Measurements from ENCODE around the gene MYO1B. TPM values are rescaled to one million over a fixed set of nuclear protein-coding genes. Genes with fewer than 3 reads are reported as not detected.
A peak's percentile ranks its signal among the peaks of the same experiment; 100 is the strongest.

Gene MYO1B
- polyA plus RNA-seq, 6 donors from 2014 or later: 4.6 to 25.4 (median 13.1) TPM

DNA sequence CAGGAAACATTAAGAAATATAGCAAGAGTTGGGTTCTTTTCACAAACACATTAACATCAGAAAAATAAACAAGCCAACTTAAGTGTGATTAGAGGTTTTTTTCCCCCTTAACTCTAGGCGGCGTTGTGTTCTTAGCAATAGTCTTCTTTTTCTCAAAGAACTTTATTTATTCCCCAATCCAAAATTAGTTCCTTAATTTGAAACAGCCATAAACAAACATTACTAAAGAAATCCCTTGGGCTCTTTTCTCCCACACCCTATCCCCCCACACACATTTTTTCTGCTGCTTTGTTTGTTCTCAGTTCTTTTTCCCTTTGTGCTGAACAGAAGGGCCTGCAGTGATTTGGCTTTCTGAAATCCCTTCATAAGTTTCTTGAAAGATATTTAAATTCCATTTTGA lies 13.2 kb upstream of the MYO1B start:
- no peak for ATAC-seq (ENCODE audit: low read depth in 2 of 2)
- no peaks in the 10 kb centered on the region for H3K36me3 Mint-ChIP-seq
- H3K9me3 Mint-ChIP-seq: no peaks in the 10 kb centered on the region
- no peak for DNase-seq
- no peak overlapping the region for H3K4me3 Mint-ChIP-seq
- peaks cover 0 to 3% (median 1%) of the 10 kb centered on the region in 3 donors for H3K27me3 Mint-ChIP-seq
- H3K4me1 Mint-ChIP-seq: no peaks in the 10 kb centered on the region
- no peak overlapping the region for H3K27ac Mint-ChIP-seq

DNA sequence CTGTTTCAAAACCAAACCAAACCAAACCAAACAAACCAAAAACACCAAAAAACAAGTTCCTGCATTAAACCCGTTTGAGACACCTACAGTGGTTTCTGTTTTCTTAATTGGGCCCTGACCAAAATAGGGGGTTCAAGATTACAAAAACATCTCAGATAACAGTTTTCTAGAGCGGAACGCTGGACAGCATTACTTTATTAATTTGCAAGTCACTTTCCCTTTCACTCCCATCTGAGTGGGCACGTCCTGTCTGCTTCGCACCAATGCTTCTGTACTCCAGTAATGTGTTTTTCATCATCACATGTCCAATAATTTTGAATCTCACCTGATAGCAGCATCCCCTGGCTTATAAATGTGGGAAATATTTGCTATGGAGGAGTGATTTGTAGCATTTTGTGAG lies 11.7 kb upstream of the MYO1B start:
- H3K36me3 Mint-ChIP-seq: no peaks in the 10 kb centered on the region
- no peak overlapping the region for H3K4me3 Mint-ChIP-seq
- H3K27ac Mint-ChIP-seq: no peak overlapping the region
- DNase-seq (no peak), ATAC-seq (ENCODE audit: low read depth in 2 of 2) (no peak)
- H3K4me1 Mint-ChIP-seq: no peaks in the 10 kb centered on the region
- no peaks in the 10 kb centered on the region for H3K9me3 Mint-ChIP-seq
- H3K27me3 Mint-ChIP-seq: peaks cover 0 to 4% (median 3%) of the 10 kb centered on the region in 3 donors

DNA sequence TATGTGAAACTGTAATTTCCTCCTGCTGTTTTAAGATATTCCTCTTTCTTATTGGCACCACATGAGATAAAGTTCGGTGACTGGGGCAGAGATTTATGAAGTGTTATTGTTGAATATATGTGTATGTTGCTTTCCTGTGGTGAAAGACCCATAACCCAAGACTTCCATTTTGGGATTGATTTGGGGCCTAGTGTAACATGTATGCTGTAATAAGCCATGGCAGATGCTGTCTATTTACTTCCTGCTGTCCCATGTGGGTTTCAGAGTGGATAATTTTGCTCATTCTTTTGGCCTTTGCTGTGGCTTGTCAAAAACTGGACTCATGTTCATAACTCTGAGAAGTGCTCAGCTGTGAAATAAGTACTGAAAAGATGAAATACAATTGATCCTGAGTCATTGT lies 10.8 kb upstream of the MYO1B start:
- ATAC-seq (ENCODE audit: low read depth in 2 of 2) (no peak), DNase-seq (no peak)
- Mint-ChIP-seq H3K27ac (no peak overlapping the region), H3K27me3 (peaks cover 0 to 4% (median 3%) of the 10 kb centered on the region in 3 donors), H3K4me1 (no peaks in the 10 kb centered on the region), H3K9me3 (no peaks in the 10 kb centered on the region), H3K4me3 (no peak overlapping the region), H3K36me3 (no peaks in the 10 kb centered on the region)

DNA sequence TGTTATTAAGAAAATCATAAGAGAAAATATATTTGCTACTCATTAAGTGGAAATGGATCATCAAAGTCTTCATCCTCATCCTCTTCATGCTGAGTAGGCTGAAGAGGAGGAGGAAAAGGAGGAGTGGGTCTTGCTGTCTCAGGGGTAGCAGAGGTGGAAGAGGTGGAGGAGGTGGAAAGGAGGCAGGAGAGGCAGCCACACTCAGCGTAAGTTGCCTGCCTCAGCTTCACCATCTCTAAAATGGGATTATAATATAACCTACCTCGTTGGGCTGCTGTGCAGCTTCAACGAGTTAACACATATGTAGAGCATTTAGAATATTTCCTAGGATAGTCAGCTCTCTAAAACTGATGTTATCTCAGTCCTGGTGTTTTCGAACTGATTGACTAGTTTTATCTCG lies 4.3 kb upstream of the MYO1B start:
- Mint-ChIP-seq H3K27ac (no peak overlapping the region), H3K4me1 (peaks cover 0 to 13% (median 2%) of the 10 kb centered on the region in 3 donors), H3K36me3 (no peaks in the 10 kb centered on the region), H3K4me3 (no peak overlapping the region), H3K9me3 (no peaks in the 10 kb centered on the region), H3K27me3 (peaks cover 2 to 5% (median 4%) of the 10 kb centered on the region in 3 donors)
- no peak for ATAC-seq (ENCODE audit: low read depth in 2 of 2)
- no peak for DNase-seq

DNA sequence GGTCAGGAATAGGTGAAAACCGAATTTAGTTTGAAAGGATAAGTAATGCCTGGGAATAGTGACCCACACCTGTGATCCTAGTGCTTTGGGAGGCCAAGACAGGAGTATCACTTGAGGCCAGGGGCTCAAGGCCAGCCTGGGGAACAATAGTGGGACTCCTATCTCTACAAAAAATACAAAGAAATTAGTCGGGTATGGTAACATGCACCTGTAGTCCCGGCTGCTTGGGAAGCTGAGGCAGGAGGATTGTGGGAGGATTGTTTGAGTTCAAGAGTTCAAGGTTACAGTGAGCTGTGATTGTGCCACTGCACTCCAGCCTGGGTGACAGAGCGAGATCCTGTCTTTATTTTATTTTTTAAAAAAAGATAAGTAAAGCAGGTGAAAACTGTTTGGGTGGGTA lies 3.8 kb upstream of the MYO1B start:
- peak overlapping the region in 1 of 8 donors; percentile 42 for H3K4me3 Mint-ChIP-seq
- H3K9me3 Mint-ChIP-seq: no peaks in the 10 kb centered on the region
- DNase-seq: no peak
- peaks cover 0 to 7% (median 5%) of the 10 kb centered on the region in 3 donors for H3K27me3 Mint-ChIP-seq
- H3K36me3 Mint-ChIP-seq: no peaks in the 10 kb centered on the region
- peaks cover 4 to 18% (median 7%) of the 10 kb centered on the region in 3 donors for H3K4me1 Mint-ChIP-seq
- ATAC-seq (ENCODE audit: low read depth in 2 of 2): no peak
- H3K27ac Mint-ChIP-seq: no peak overlapping the region

DNA sequence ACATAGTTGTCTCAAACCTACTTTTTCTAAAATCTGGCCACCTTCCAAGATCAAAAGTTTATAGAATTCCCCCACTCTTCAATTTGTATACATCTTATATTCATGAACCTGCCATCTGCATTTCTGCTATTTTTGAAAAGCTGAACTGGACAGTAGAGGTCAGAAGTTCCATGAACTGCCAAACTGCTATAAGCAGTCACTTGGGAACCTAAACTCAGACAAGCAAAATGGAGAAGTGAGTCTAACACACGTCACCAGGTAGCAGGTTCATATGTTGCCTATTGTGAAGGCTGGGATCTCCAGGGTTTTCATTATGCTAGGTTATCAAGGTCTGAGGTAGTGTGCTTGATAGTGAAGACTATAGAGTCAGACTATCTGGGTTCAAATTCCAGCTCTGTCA lies 2.0 kb upstream of the MYO1B start:
- DNase-seq: peak; percentile 39
- Mint-ChIP-seq H3K4me1 (peaks cover 10 to 35% (median 21%) of the 10 kb centered on the region in 3 donors), H3K27ac (peak overlapping the region in 1 of 6 donors; percentile 84), H3K4me3 (peak overlapping the region in 2 of 8 donors; percentile 63 to 86), H3K9me3 (no peaks in the 10 kb centered on the region), H3K27me3 (peaks cover 0 to 8% (median 5%) of the 10 kb centered on the region in 3 donors), H3K36me3 (no peaks in the 10 kb centered on the region)
- peak; percentile 44 to 52 for ATAC-seq (ENCODE audit: low read depth in 2 of 2)

DNA sequence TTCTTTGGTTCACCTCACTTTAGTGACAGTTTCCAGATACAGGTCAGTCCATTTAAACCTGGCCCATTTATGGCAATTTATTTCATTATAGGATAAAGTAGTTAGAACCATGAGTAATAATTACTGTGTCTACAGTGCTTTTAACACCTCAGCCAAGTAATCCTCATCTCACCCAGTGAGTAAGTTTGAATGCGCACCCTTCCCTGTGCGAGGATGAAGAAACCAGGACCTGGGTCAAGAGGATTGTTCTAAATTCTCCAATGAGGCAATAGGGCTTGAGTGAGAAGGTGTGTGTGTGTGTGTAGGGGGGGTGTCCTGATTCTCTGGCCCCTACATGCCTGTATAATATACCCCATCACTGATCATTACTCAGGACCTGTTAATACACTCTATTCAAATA lies 854 bp upstream of the MYO1B start:
- ATAC-seq (ENCODE audit: low read depth in 2 of 2) (no peak), DNase-seq (no peak)
- Mint-ChIP-seq H3K27ac (peak overlapping the region in 1 of 6 donors; percentile 38), H3K4me1 (peaks cover 10 to 38% (median 21%) of the 10 kb centered on the region in 3 donors), H3K27me3 (peaks cover 0 to 8% (median 5%) of the 10 kb centered on the region in 3 donors), H3K9me3 (no peaks in the 10 kb centered on the region), H3K36me3 (no peaks in the 10 kb centered on the region), H3K4me3 (peak overlapping the region; percentile 46 to 93 (median 80))

DNA sequence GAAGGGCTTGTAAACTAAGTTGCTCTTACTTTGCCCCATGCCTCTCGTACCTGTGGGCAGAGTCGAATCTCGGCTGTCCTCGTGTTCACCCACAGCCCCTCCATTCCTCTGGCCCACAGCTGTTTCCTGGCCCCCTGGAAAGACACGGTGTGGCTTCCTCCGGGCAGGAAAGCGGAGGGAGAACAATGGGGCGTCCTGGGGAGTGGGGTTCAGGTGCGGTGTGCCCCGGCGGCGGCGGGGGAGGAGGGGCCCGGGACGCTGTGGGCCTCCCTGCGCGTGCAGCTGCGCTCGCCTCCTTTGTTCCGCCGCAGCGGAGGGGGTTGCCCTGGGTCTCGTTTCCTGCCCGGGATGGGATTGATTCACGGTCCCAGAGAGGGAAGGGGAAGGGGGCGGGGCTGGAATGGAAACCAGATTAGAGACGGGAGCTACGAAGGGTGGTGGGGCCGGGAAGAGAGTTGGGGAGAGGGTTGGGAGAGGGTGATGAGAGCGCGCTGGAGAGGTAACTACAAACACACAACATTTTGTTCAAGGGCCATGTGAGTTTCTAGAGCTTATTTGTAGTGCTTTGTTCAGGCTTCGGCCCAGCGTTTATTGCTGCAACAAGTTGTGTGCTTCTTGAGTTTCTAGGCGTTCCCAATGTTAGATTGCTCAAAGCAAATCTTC lies 796 bp downstream of the MYO1B start:
- H3K4me1 Mint-ChIP-seq: peaks cover 10 to 46% (median 34%) of the 10 kb centered on the region in 3 donors
- H3K9me3 Mint-ChIP-seq: no peaks in the 10 kb centered on the region
- H3K36me3 Mint-ChIP-seq: no peaks in the 10 kb centered on the region
- peaks cover 0 to 8% (median 2%) of the 10 kb centered on the region in 3 donors for H3K27me3 Mint-ChIP-seq
- DNase-seq: peak; percentile 18
- peak; percentile 19 to 22 for ATAC-seq (ENCODE audit: low read depth in 2 of 2)
- H3K27ac Mint-ChIP-seq: peak overlapping the region in 3 of 6 donors; percentile 46 to 78 (median 63)
- H3K4me3 Mint-ChIP-seq: peak overlapping the region; percentile 80 to 95 (median 86)

DNA sequence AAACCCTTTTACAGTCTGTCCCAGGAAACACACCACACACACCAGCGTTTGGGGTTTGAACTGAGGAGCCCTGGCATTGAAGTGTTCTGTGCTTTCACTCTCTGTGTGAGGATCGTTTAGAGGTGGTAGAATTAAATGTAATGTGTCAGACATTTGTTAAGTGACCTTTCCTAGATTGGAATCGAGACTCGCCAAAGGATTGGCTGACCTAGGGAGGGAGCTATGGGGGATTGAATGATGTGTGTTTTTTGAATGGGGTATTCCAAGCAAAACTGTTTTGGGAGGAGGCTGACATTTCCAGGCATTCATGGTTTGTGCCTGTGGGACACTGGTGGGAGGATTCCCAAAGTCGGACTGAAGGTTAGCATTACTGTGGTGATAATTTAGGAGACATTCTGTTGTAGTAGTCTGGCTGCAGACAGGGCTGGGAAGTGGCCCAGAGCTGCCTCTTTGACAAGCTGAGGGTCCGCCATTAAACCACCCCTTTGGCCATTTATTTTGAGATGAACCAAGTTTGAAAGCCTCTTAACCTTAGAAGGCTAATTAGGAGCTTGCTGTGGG lies 1.7 kb downstream of the MYO1B start:
- H3K27ac Mint-ChIP-seq: peak overlapping the region in 3 of 6 donors; percentile 1 to 41 (median 5)
- peaks cover 13 to 48% (median 37%) of the 10 kb centered on the region in 3 donors for H3K4me1 Mint-ChIP-seq
- no peaks in the 10 kb centered on the region for H3K9me3 Mint-ChIP-seq
- no peaks in the 10 kb centered on the region for H3K36me3 Mint-ChIP-seq
- ATAC-seq (ENCODE audit: low read depth in 2 of 2) (no peak), DNase-seq (no peak)
- peak overlapping the region; percentile 36 to 95 (median 86) for H3K4me3 Mint-ChIP-seq
- H3K27me3 Mint-ChIP-seq: peaks cover 0 to 8% (median 0%) of the 10 kb centered on the region in 3 donors

DNA sequence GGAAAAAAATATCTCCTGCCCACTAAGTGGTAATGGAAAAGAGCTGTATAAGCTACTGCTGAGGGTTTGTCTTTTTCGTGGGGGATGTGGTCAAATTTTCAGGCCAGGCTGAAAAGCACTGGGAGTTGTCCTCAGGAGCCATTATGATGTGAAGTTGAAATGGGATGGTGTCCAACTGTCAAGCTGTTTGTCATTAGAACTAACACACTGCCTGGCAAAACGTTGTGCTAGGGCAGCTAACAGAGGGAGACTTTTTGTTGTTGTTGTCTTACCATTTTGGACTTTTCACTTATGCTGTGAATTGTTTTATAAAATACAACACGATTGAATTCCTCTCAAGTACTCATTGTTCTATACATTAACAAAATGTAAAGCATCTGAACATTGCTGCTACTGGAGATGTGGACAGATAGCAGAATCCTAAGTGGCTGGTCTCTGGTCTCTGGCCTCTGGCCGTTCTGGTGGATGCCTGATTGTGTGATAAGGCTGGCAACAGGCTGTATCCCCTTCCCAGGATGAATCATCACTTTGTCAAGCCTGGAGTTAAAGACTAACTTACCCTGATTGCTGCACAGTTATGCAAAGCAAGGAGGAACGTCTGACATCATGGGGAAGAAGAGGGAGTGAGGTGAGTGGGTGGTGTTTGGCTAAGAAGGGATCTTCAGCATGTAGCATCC lies 2.3 kb downstream of the MYO1B start:
- H3K4me3 Mint-ChIP-seq: peak overlapping the region in 4 of 8 donors; percentile 36 to 95 (median 86)

DNA sequence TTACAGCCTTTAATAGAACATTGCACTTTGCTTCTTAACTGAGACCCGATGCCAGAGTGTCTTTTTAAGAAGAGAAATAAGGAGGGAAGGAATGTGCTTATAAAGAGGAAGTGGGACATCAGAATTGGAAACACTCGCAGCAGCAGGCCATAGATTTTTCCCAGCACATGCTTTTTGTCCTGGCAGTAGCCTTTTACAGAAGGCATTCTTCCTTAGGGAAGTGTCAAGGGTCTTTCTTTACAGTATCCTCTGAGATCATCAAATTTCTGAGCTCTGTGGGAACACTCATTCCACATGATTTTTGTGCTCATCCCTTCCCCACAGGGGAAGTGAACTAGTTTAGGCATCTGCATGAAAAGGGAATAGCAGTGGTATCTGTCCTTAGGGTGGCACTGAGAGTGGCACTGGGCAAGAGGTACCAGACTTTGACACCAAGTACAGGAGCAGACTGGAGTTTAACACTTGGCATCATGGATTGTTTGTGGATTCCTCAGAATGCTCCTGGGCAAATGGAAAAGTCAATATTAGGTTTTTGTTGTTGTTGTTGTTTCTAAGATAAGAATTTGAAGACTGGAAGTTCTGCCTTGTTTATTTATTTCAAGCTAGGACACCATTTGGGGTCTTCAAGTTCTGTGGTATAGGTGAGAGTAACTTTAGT lies 4.1 kb downstream of the MYO1B start:
- H3K4me1 Mint-ChIP-seq: peaks cover 18 to 45% (median 42%) of the 10 kb centered on the region in 3 donors
- peaks cover 0 to 8% (median 0%) of the 10 kb centered on the region in 3 donors for H3K27me3 Mint-ChIP-seq
- H3K9me3 Mint-ChIP-seq: no peaks in the 10 kb centered on the region
- ATAC-seq (ENCODE audit: low read depth in 2 of 2) (no peak), DNase-seq (no peak)
- H3K36me3 Mint-ChIP-seq: no peaks in the 10 kb centered on the region
- no peak overlapping the region for H3K27ac Mint-ChIP-seq
- H3K4me3 Mint-ChIP-seq: peak overlapping the region in 1 of 8 donors; percentile 87

More for the DNA sequence above, 2.3 kb downstream of the MYO1B start:
- Mint-ChIP-seq H3K4me1 (peaks cover 15 to 48% (median 38%) of the 10 kb centered on the region in 3 donors), H3K27me3 (peaks cover 0 to 8% (median 0%) of the 10 kb centered on the region in 3 donors), H3K36me3 (no peaks in the 10 kb centered on the region), H3K9me3 (no peaks in the 10 kb centered on the region), H3K27ac (peak overlapping the region in 1 of 6 donors; percentile 48)
- no peak for ATAC-seq (ENCODE audit: low read depth in 2 of 2)
- no peak for DNase-seq

DNA sequence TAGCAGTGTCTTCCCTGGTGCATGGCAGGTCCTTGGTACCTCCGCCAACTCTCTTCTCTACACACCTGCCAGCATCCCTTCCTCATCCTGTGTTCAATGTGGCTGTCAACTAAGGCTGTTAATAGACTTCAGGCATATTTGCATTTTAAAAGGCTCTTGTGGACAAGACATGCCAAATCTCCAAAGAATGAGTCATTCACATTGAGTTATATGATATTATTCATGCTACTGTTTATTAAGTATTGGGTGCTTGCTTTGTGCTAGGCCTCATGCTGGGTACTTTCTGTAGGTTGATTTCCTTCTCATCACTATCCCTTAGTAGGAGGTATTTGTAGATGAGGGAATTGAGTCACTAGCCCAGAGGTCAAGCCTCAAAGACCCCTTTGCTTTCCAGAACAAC lies 5.2 kb downstream of the MYO1B start:
- DNase-seq: no peak
- Mint-ChIP-seq H3K27me3 (peaks cover 0 to 8% (median 0%) of the 10 kb centered on the region in 3 donors), H3K4me1 (peaks cover 22 to 47% (median 44%) of the 10 kb centered on the region in 3 donors), H3K4me3 (no peak overlapping the region), H3K9me3 (no peaks in the 10 kb centered on the region), H3K27ac (peak overlapping the region in 1 of 6 donors; percentile 72), H3K36me3 (no peaks in the 10 kb centered on the region)
- ATAC-seq (ENCODE audit: low read depth in 2 of 2): no peak

DNA sequence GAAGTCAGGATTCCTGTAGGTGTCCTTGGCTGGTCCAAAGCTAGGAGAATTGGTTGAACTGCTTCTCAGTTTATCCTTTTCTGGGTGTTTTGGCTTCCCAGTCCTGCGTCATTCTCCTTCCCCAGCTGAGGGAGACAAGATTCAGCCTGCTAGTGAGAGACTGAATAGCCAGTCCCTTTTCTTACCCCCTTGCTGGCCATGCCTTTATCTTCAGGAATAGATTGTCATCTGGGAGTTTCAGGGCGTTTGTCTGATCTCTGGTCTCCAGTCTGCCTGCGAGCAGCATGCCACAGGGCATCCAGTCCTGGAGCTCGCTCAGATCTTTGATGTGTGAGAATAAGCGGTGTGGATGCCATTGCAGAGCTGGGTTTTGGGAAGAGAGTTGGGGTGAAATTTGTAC lies 5.8 kb downstream of the MYO1B start:
- Mint-ChIP-seq H3K9me3 (no peaks in the 10 kb centered on the region), H3K27ac (peak overlapping the region in 2 of 6 donors; percentile 22 to 69), H3K27me3 (peaks cover 0 to 8% (median 0%) of the 10 kb centered on the region in 3 donors)

More for the DNA sequence above, 5.8 kb downstream of the MYO1B start:
- H3K4me3 Mint-ChIP-seq: no peak overlapping the region
- ATAC-seq (ENCODE audit: low read depth in 2 of 2) (no peak), DNase-seq (no peak)
- H3K36me3 Mint-ChIP-seq: no peaks in the 10 kb centered on the region
- H3K4me1 Mint-ChIP-seq: peaks cover 22 to 47% (median 45%) of the 10 kb centered on the region in 3 donors
